Adipocyte (in vitro differentiated cells): ENCODE measurements around the gene ZC3H4.
"Not testable (repeated sequence)": the region's sequence is repeated elsewhere in the genome, so short reads cannot be mapped to it uniquely, and the experiment has no call there.

Experiments
- DNase-seq: peaks from one replicate; pipeline ENCODE4 v3.0.0-alpha.2; 2015; ENCODE audit warnings: low read depth
- H3K27me3 ChIP-seq: replicated peaks from 2 replicates; pipeline ENCODE4 v1.7.0; 2013; ENCODE audit warnings: mild to moderate bottlenecking, low read length, moderate library complexity; ENCODE audit not compliant: control insufficient read depth, insufficient read depth
- H3K36me3 ChIP-seq: 2 replicates; pipeline ENCODE4 v1.7.0; 2013; ENCODE audit warnings: low read length, mild to moderate bottlenecking, moderate library complexity; ENCODE audit not compliant: control insufficient read depth, insufficient read depth, severe bottlenecking
- H3K4me1 ChIP-seq: 2 replicates; pipeline ENCODE4 v1.7.0; 2013; ENCODE audit warnings: mild to moderate bottlenecking, low read length, moderate library complexity; ENCODE audit not compliant: control insufficient read depth, insufficient read depth
- H3K4me3 ChIP-seq: 2 replicates; pipeline ENCODE4 v1.7.0; 2013; ENCODE audit warnings: mild to moderate bottlenecking, low read length, moderate library complexity
- H3K9ac ChIP-seq: 2 replicates; pipeline ENCODE4 v1.7.0; 2013; ENCODE audit warnings: mild to moderate bottlenecking, low read length, moderate library complexity
- H3K9me3 ChIP-seq: 2 replicates; pipeline ENCODE4 v1.7.0; 2013; ENCODE audit warnings: mild to moderate bottlenecking, low read length, moderate library complexity; ENCODE audit not compliant: control insufficient read depth

ZC3H4 gene

GRCh38 chr19:47151627-47152026 lies 38.1 kb upstream of the ZC3H4 start:
- Histone ChIP-seq H3K9me3 (no peaks in the 10 kb centered on the region), H3K36me3 (peaks cover 62% of the 10 kb centered on the region), H3K9ac (no peak overlapping the region), H3K4me1 (peaks cover 4% of the 10 kb centered on the region), H3K4me3 (no peak overlapping the region), H3K27me3 (no peaks in the 10 kb centered on the region)
- DNase-seq, result no peak

DNA sequence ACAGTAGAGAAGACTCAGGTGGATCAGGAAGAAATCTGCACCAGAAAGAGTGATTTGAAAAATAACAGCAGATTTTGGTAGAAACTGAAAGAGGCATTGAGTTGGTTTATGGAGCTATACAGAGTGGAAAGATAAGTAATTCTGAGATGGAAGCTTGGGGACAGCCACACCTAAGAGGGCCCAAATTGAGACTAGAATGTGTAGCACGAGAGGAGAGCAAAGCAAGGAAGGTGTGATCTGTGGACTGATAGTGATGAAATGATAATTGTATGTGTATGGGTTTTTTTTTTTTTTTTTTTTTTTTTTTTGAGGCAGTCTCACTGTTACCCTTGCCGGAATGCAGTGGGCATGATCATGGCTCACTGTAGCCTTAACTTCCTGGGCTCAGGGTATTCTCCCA lies 33.3 kb upstream of the ZC3H4 start:
- Histone ChIP-seq H3K4me3 (no peak overlapping the region), H3K27me3 (no peaks in the 10 kb centered on the region), H3K9ac (no peak overlapping the region), H3K4me1 (peaks cover 8% of the 10 kb centered on the region), H3K36me3 (peaks cover 66% of the 10 kb centered on the region), H3K9me3 (no peaks in the 10 kb centered on the region)
- no peak for DNase-seq

GRCh38 chr19:47145639-47146486 lies 32.3 kb upstream of the ZC3H4 start:
- H3K36me3 ChIP-seq, result peaks cover 58% of the 10 kb centered on the region
- H3K4me3 ChIP-seq, result no peak overlapping the region
- peaks cover 14% of the 10 kb centered on the region for H3K4me1 ChIP-seq
- H3K27me3 ChIP-seq, result no peaks in the 10 kb centered on the region
- H3K9me3 ChIP-seq, result no peaks in the 10 kb centered on the region
- H3K9ac ChIP-seq, result no peak overlapping the region
- DNase-seq, result no peak

GRCh38 chr19:47144630-47145029 lies 31.1 kb upstream of the ZC3H4 start:
- H3K9ac ChIP-seq, result no peak overlapping the region
- peaks cover 49% of the 10 kb centered on the region for H3K36me3 ChIP-seq
- H3K27me3 ChIP-seq, result no peaks in the 10 kb centered on the region
- H3K4me3 ChIP-seq, result no peak overlapping the region
- DNase-seq, result no peak
- H3K9me3 ChIP-seq, result no peaks in the 10 kb centered on the region
- peaks cover 14% of the 10 kb centered on the region for H3K4me1 ChIP-seq

GRCh38 chr19:47143322-47144073 lies 29.9 kb upstream of the ZC3H4 start:
- DNase-seq, result no peak
- Histone ChIP-seq H3K9ac (no peak overlapping the region), H3K4me1 (peaks cover 14% of the 10 kb centered on the region), H3K4me3 (no peak overlapping the region), H3K27me3 (no peaks in the 10 kb centered on the region), H3K9me3 (no peaks in the 10 kb centered on the region), H3K36me3 (peaks cover 47% of the 10 kb centered on the region)

GRCh38 chr19:47142779-47143178 lies 29.2 kb upstream of the ZC3H4 start:
- H3K4me1 ChIP-seq, result peaks cover 14% of the 10 kb centered on the region
- peak; percentile 44 for DNase-seq
- H3K36me3 ChIP-seq, result peaks cover 43% of the 10 kb centered on the region
- no peak overlapping the region for H3K4me3 ChIP-seq
- no peaks in the 10 kb centered on the region for H3K9me3 ChIP-seq
- no peaks in the 10 kb centered on the region for H3K27me3 ChIP-seq
- no peak overlapping the region for H3K9ac ChIP-seq

- no peak for DNase-seq
- Histone ChIP-seq H3K4me1 (peaks cover 14% of the 10 kb centered on the region), H3K4me3 (no peak overlapping the region), H3K9ac (no peak overlapping the region), H3K9me3 (no peaks in the 10 kb centered on the region), H3K36me3 (peaks cover 38% of the 10 kb centered on the region), H3K27me3 (no peaks in the 10 kb centered on the region)
Observed at GRCh38 chr19:47141695-47142094, 28.1 kb upstream of the ZC3H4 start.

DNA sequence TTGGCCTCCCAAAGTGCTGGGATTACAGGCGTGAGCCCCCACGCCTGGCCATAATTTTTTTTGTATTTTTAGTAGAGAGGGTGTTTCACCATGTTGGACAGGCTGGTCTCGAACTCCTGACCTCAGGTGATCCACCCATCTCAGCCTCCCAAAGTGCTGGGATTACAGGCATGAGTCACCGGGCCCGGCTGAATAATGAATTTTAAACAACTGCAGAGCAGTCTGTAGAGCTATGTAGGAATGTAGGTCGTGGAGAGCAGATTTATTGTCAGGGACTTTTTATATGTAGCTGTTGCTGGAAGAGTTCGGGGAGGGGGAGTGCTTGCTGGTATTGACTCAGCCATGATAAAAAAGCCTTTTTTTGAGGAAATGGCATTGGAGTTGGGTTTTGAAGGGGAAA lies 27.7 kb upstream of the ZC3H4 start:
- H3K4me1 ChIP-seq, result peaks cover 14% of the 10 kb centered on the region
- H3K9me3 ChIP-seq, H3K4me3 ChIP-seq, H3K27me3 ChIP-seq, H3K9ac ChIP-seq: not testable (repeated sequence)
- DNase-seq, result peak; percentile 64
- peaks cover 34% of the 10 kb centered on the region for H3K36me3 ChIP-seq

GRCh38 chr19:47135156-47135555 lies 21.6 kb upstream of the ZC3H4 start:
- Histone ChIP-seq H3K4me3 (no peak overlapping the region), H3K9me3 (no peaks in the 10 kb centered on the region), H3K27me3 (no peaks in the 10 kb centered on the region), H3K9ac (peak overlapping the region; percentile 6), H3K4me1 (peaks cover 18% of the 10 kb centered on the region), H3K36me3 (peaks cover 3% of the 10 kb centered on the region)
- no peak for DNase-seq

- Histone ChIP-seq H3K36me3 (peaks cover 3% of the 10 kb centered on the region), H3K4me1 (peaks cover 18% of the 10 kb centered on the region), H3K4me3 (no peak overlapping the region)
Observed at GRCh38 chr19:47134545-47134944, 21.0 kb upstream of the ZC3H4 start.

GRCh38 chr19:47133021-47133471 lies 19.5 kb upstream of the ZC3H4 start:
- DNase-seq, result no peak
- no peaks in the 10 kb centered on the region for H3K36me3 ChIP-seq
- H3K4me1 ChIP-seq, result peaks cover 18% of the 10 kb centered on the region
- no peak overlapping the region for H3K4me3 ChIP-seq
- H3K27me3 ChIP-seq, result no peaks in the 10 kb centered on the region
- H3K9ac ChIP-seq, result no peak overlapping the region
- H3K9me3 ChIP-seq, result no peaks in the 10 kb centered on the region

More at GRCh38 chr19:47134545-47134944, 21.0 kb upstream of the ZC3H4 start:
- peak overlapping the region; percentile 6 for H3K9ac ChIP-seq
- no peaks in the 10 kb centered on the region for H3K27me3 ChIP-seq
- no peaks in the 10 kb centered on the region for H3K9me3 ChIP-seq
- no peak for DNase-seq
